ENCODE results near the gene KRTAP19-6.
A peak's percentile ranks its signal among the peaks of the same experiment; 100 is the strongest.

Gene KRTAP19-6

DNA sequence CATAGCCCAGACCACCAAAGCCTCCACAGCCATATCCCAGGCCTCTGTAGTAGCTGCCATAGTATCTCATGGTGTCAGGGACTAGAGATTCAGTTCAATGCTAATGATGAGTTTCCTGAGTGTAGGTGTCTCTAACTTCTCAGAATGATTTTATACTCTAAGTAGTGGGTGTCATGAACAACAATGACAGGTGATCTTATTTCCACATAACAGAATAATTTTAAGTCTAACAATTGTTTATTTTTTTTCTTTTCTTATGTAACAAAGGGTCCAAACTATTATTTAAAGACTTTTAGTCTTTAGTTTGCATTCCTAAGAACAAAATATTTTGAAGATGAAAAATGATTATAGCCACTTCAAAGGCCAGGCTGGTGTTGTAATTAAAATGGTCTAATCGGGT lies at the start of gene KRTAP19-6:
KRTAP19-6 (minus strand) TSS at position 101 of the 400 bp plus-strand sequence; CDS start at position 70, 31 bp downstream.
- H3K4me3 ChIP-seq (ENCODE audit: insufficient read length, low read depth): no peak within 1 kb of the TSS
- no peaks in the 10 kb centered on the region for H3K4me1 ChIP-seq (ENCODE audit: insufficient read depth, insufficient read length)
- DNase-seq (ENCODE audit: low read depth, low spot score): no peak
- no peaks in the 10 kb centered on the region for H3K36me3 ChIP-seq (ENCODE audit: insufficient read depth, insufficient read length, low read length)
- no peak within 1 kb of the TSS for H3K9ac ChIP-seq (ENCODE audit: insufficient read length, low read depth)
- TF ChIP-seq YY1 (IDR thresholded peaks at IDR 0.05; ENCODE audit: insufficient read depth, insufficient read length) (no peak), ZNF274 (IDR thresholded peaks at IDR 0.05; ENCODE audit: low read depth, low read length) (no peak), SUZ12 (IDR thresholded peaks at IDR 0.05; ENCODE audit: extremely low read depth, insufficient read depth, insufficient read length) (no peak)
- no peaks in the 10 kb centered on the region for H3K27me3 ChIP-seq (ENCODE audit: insufficient read depth, insufficient read length)
- H3K9me3 ChIP-seq (ENCODE audit: insufficient read depth, low read length): no peaks in the 10 kb centered on the region

DNA sequence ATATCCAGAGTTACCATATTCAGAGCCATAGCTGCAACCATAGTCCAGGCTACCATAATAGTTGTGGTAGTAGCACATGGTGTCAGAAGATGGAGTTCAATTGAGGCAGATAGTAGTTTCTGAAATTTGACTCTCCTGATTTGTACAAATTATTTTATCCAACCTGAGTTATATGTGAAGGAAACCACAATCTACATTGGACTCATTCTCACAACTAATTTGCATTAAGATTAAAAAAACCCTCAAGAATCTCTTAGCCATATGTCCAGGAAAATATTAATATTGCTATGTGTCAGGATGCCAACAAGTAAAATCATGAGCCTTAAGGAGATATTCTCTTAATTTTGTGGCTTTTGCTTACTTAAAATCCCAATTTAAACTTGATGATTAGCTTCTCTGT lies 48.6 kb upstream of the KRTAP19-6 start, which contains the start of gene KRTAP22-2:
KRTAP22-2 (minus strand) TSS at position 101 of the 400 bp plus-strand sequence.
- no peak within 1 kb of the TSS for H3K4me3 ChIP-seq (ENCODE audit: insufficient read length, low read depth)
- no peak for TF ChIP-seq ZNF274 (IDR thresholded peaks at IDR 0.05; ENCODE audit: low read depth, low read length)
- TF ChIP-seq YY1 (IDR thresholded peaks at IDR 0.05; ENCODE audit: insufficient read depth, insufficient read length): no peak
- no peak for TF ChIP-seq SUZ12 (IDR thresholded peaks at IDR 0.05; ENCODE audit: extremely low read depth, insufficient read depth, insufficient read length)
- no peaks in the 10 kb centered on the region for H3K9me3 ChIP-seq (ENCODE audit: insufficient read depth, low read length)
- H3K36me3 ChIP-seq (ENCODE audit: insufficient read depth, insufficient read length, low read length): no peaks in the 10 kb centered on the region
- no peaks in the 10 kb centered on the region for H3K4me1 ChIP-seq (ENCODE audit: insufficient read depth, insufficient read length)
- no peaks in the 10 kb centered on the region for H3K27me3 ChIP-seq (ENCODE audit: insufficient read depth, insufficient read length)
- no peak for DNase-seq (ENCODE audit: low read depth, low spot score)
- no peak within 1 kb of the TSS for H3K9ac ChIP-seq (ENCODE audit: insufficient read length, low read depth)

DNA sequence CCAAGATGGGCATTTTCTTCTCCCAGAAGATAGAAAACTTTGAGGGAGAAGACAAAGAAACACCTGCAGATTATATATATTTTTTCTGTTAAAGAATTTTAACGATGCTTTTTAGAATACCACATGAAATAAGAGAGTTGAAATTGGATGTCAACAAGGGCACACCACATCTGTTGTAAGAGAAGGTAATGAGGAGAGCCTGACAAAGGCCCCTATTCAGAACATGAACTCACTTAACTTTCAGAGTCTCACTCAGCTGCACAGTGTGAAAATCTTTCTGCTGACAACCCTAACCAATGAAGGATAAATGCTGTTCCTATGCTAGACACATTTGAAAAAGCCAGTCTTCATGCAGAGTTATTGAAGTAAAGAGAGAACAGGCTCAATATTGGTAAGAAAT lies 41.2 kb upstream of the KRTAP19-6 start:
- TF ChIP-seq SUZ12 (IDR thresholded peaks at IDR 0.05; ENCODE audit: extremely low read depth, insufficient read depth, insufficient read length) (no peak), ZNF274 (IDR thresholded peaks at IDR 0.05; ENCODE audit: low read depth, low read length) (no peak), YY1 (IDR thresholded peaks at IDR 0.05; ENCODE audit: insufficient read depth, insufficient read length) (no peak)
- no peak overlapping the region for H3K4me3 ChIP-seq (ENCODE audit: insufficient read length, low read depth)

GRCh38 chr21:30580132-30580531 lies 38.5 kb upstream of the KRTAP19-6 start:
- Histone ChIP-seq H3K27me3 (ENCODE audit: insufficient read depth, insufficient read length) (no peaks in the 10 kb centered on the region), H3K9me3 (ENCODE audit: insufficient read depth, low read length) (no peaks in the 10 kb centered on the region), H3K9ac (ENCODE audit: insufficient read length, low read depth) (no peak overlapping the region), H3K4me3 (ENCODE audit: insufficient read length, low read depth) (no peak overlapping the region), H3K36me3 (ENCODE audit: insufficient read depth, insufficient read length, low read length) (no peaks in the 10 kb centered on the region), H3K4me1 (ENCODE audit: insufficient read depth, insufficient read length) (no peaks in the 10 kb centered on the region)
- no peak for TF ChIP-seq YY1 (IDR thresholded peaks at IDR 0.05; ENCODE audit: insufficient read depth, insufficient read length)
- TF ChIP-seq SUZ12 (IDR thresholded peaks at IDR 0.05; ENCODE audit: extremely low read depth, insufficient read depth, insufficient read length): no peak
- no peak for TF ChIP-seq ZNF274 (IDR thresholded peaks at IDR 0.05; ENCODE audit: low read depth, low read length)
- DNase-seq (ENCODE audit: low read depth, low spot score): no peak

More for the DNA sequence above, 41.2 kb upstream of the KRTAP19-6 start:
- Histone ChIP-seq H3K9me3 (ENCODE audit: insufficient read depth, low read length) (no peaks in the 10 kb centered on the region), H3K4me1 (ENCODE audit: insufficient read depth, insufficient read length) (no peaks in the 10 kb centered on the region), H3K27me3 (ENCODE audit: insufficient read depth, insufficient read length) (no peaks in the 10 kb centered on the region), H3K9ac (ENCODE audit: insufficient read length, low read depth) (no peak overlapping the region), H3K36me3 (ENCODE audit: insufficient read depth, insufficient read length, low read length) (no peaks in the 10 kb centered on the region)
- DNase-seq (ENCODE audit: low read depth, low spot score): no peak

DNA sequence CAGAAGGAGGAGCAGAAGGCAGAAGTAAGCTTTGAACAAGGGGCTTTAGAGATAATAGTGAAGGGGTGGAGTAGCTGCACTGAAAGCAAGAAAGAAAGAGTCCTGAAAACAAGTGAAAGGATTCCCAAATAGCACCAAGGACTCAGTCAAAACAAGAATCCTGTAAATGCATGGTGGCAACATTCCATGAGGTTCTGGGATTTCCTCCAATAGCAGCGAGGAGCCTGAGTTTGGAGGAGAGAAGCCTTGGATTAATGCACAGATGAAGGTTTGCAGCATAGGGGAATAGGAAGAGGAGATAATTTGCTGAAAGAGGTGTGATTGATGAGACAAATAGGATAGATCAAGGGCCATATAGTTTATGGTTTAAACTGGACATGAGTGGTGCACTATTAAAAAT lies 37.7 kb upstream of the KRTAP19-6 start:
- no peaks in the 10 kb centered on the region for H3K4me1 ChIP-seq (ENCODE audit: insufficient read depth, insufficient read length)
- TF ChIP-seq ZNF274 (IDR thresholded peaks at IDR 0.05; ENCODE audit: low read depth, low read length) (no peak), YY1 (IDR thresholded peaks at IDR 0.05; ENCODE audit: insufficient read depth, insufficient read length) (no peak), SUZ12 (IDR thresholded peaks at IDR 0.05; ENCODE audit: extremely low read depth, insufficient read depth, insufficient read length) (no peak)
- no peaks in the 10 kb centered on the region for H3K36me3 ChIP-seq (ENCODE audit: insufficient read depth, insufficient read length, low read length)
- no peak overlapping the region for H3K9ac ChIP-seq (ENCODE audit: insufficient read length, low read depth)
- DNase-seq (ENCODE audit: low read depth, low spot score): peak; percentile 16
- no peaks in the 10 kb centered on the region for H3K27me3 ChIP-seq (ENCODE audit: insufficient read depth, insufficient read length)
- no peaks in the 10 kb centered on the region for H3K9me3 ChIP-seq (ENCODE audit: insufficient read depth, low read length)
- no peak overlapping the region for H3K4me3 ChIP-seq (ENCODE audit: insufficient read length, low read depth)

- Histone ChIP-seq H3K4me3 (ENCODE audit: insufficient read length, low read depth) (no peak overlapping the region), H3K9ac (ENCODE audit: insufficient read length, low read depth) (no peak overlapping the region), H3K36me3 (ENCODE audit: insufficient read depth, insufficient read length, low read length) (no peaks in the 10 kb centered on the region), H3K27me3 (ENCODE audit: insufficient read depth, insufficient read length) (no peaks in the 10 kb centered on the region), H3K9me3 (ENCODE audit: insufficient read depth, low read length) (no peaks in the 10 kb centered on the region), H3K4me1 (ENCODE audit: insufficient read depth, insufficient read length) (no peaks in the 10 kb centered on the region)
- no peak for DNase-seq (ENCODE audit: low read depth, low spot score)
- TF ChIP-seq YY1 (IDR thresholded peaks at IDR 0.05; ENCODE audit: insufficient read depth, insufficient read length) (no peak), ZNF274 (IDR thresholded peaks at IDR 0.05; ENCODE audit: low read depth, low read length) (no peak), SUZ12 (IDR thresholded peaks at IDR 0.05; ENCODE audit: extremely low read depth, insufficient read depth, insufficient read length) (no peak)
These were observed 36.1 kb upstream of the KRTAP19-6 start for GRCh38 chr21:30577766-30578165.

DNA sequence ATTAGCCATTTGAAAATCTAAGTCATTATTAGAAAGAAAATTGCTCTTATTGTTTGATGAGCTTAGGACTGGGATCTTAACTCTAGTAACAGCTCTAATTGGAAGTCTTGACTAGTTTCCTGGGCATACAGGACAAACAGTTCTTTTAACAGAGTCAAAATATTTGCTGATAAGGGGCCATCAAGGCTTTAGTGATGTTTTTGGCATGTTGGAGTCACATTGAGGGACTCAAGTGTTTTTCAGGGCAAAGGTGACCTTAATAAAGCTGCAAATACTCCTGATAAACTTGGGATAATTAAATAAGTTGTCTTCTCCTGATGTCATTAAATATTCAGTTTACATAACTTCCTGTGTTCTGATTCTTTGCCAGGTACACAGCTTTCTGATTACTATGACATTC lies 26.0 kb upstream of the KRTAP19-6 start:
- TF ChIP-seq SUZ12 (IDR thresholded peaks at IDR 0.05; ENCODE audit: extremely low read depth, insufficient read depth, insufficient read length) (no peak), ZNF274 (IDR thresholded peaks at IDR 0.05; ENCODE audit: low read depth, low read length) (no peak)
- Histone ChIP-seq H3K4me1 (ENCODE audit: insufficient read depth, insufficient read length) (no peaks in the 10 kb centered on the region), H3K36me3 (ENCODE audit: insufficient read depth, insufficient read length, low read length) (no peaks in the 10 kb centered on the region), H3K27me3 (ENCODE audit: insufficient read depth, insufficient read length) (no peaks in the 10 kb centered on the region), H3K9ac (ENCODE audit: insufficient read length, low read depth) (no peak overlapping the region), H3K4me3 (ENCODE audit: insufficient read length, low read depth) (no peak overlapping the region), H3K9me3 (ENCODE audit: insufficient read depth, low read length) (no peaks in the 10 kb centered on the region)
- no peak for DNase-seq (ENCODE audit: low read depth, low spot score)

Measured in NT2/D1 (cell line).